Stimulated activated CD8-positive, alpha-beta memory T cell treated with anti-CD3 and anti-CD28 coated beads, Interleukin-4, amount 100 ng/mL, for 24 hours (primary cell): ENCODE measurements around the gene CLN6.
"Not testable (repeated sequence)": the region's sequence is repeated elsewhere in the genome, so short reads cannot be mapped to it uniquely, and the experiment has no call there.

Source experiments
- DNase-seq: peaks from one replicate; pipeline ENCODE4 v3.0.0-alpha.2; 2020; ENCODE audit warnings: low read depth

Gene CLN6

DNA sequence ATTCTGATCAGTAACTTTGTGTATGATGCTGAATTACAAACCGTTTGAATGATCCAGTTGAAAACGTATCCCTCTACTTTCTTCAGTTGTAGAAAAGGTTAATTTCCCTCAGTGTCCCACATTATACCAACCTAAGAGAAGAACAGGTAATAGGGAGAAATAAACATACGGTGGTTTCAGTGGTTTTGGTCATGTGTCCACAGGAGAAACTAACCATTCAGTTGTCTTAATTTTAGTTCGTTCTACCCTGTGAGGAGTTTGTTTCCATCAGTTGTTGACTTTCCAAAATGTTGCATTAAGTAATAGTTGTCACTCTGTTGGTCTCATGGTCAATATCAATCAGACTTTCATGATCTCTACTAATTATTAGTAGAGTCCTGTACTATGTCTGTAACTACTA is 39.5 kb downstream of the CLN6 start:
- no peak for DNase-seq

DNA sequence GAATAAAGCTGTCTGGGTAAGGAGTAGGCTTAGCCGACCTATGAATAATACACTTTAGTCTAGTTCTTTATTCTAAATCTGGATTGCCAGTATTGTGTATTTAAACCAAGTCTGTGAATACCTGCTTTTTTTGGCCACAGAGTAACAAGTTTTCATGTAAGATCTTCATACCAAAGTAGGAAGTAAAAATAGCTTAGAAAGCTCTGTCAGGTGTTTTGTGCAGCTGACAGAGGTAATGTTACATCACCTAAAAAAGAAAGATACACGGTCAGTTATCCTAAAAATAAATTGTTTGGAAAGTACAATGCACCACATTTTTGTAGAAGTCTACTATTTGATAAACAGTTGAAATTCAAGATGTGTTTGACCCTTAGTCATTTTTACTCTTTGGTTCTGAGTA is 40.9 kb downstream of the CLN6 start:
- no peak for DNase-seq

DNA sequence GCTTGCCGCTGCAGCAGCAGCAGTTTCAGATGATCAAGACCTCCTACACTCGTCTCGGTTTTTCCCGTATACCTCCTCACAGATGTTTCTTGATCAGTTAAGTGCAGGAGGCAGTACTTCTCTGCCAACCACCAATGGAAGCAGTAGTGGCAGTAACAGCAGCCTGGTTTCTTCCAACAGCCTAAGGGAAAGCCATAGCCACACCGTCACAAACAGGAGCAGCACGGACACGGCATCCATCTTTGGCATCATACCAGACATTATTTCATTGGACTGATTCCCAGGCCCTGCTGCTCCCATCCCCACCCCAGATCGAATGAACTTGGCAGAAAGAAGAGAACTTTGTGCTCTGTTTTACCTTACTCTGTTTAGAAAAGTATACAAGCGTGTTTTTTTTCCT is 42.0 kb downstream of the CLN6 start:
- DNase-seq, result no peak

DNA sequence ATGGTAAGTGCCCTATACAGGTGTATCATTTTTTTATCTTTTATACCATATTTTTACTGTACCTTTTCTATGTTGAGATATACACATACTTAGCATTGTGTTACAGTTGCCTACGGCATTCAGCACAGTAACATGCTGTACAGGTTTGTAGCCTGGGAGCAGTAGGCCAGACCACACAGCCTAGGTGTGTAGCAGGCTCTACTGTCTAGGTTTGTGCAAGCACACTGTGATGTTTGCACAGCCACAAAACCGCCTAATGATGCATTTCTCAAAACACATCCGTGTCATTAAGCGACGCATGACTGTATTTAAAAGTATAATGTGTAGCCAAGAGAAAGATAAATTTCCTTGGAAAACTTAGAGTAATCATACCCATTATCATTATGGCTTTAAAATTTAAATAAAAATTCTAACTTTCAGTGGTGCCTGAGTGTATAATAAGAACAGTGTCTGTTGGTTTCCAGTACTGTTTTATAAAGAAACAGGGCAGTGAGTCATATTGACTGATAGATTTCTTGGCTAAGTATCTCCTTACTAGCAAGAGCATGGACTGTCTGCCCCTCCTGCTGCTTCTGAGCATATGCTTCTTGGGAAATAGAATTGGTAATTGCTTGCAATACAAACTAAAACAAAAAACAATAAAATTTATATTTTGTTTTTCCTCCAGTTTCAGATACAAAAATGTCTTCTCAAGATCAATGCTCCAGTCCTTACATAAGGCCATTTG is 42.7 kb downstream of the CLN6 start:
- DNase-seq, result no peak

DNA sequence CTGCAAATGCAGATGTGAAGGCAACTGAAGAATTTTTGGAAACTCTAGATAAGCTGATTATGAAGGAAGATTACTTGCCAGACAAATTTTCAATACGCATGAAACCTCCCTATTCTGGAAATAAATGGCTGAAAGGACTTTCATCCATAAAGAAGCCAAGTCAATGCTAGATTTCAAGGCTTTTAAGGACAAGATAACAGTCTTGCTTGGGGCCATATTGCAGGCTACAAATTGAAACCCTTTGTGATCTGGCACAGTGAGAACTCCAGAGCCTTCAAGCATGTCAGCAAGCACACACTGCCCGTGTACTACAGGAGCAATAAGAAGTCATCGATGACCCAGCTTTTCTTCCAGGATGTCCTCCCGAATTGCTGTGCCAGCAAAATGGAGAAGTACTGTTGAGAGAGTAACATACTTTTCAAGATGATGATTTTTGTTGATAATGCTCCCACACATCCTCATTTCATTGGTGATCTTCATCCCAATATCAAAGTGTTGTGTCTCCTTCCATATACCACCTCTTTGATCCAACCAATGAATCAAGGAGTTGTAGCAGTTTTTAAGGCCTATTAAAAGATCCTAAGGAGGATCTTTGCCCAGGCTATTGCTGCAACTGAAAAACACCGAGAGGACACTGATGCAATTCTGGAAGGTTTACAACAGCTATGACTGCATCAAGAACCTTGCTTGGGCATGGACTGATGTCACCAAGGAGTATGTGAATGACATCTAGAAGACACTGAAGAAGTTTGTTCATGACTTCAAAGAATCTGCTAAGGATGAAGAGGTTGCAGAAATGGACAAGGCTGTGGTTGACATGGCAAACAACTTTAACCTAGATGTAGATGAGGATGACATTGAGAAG is 44.7 kb downstream of the CLN6 start:
- DNase-seq, result no peak

DNA sequence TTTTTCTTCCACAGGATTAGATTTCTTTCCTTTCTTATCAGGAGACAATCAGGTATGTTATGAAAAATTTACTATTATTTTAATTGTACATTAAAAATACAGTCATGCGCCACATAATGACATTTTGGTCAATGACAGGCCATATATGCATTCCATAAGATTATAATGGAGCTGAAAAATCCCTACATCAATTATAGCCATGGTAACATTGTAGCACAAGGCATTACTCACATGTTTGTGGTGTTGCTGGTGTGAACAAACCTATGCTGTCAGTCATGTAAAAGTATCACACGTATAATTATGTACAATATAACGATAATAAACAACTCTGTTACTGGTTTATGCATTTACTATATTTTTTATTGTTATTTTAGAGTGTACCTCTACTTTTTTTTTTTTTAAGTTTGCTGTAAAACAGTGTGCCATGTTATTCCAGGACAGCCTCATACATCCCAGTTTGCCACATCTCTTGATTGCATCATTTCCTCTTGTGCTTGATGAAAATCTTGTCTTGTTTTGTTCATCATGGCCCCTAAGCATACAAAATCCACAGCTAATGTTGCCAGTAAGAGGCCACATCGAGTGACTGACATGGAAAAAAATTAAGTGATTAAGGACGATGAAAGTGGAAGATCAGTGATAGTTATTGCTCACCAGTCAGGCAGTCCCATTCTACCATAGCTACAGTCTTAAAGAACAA is 45.8 kb downstream of the CLN6 start:
- no peak for DNase-seq

DNA sequence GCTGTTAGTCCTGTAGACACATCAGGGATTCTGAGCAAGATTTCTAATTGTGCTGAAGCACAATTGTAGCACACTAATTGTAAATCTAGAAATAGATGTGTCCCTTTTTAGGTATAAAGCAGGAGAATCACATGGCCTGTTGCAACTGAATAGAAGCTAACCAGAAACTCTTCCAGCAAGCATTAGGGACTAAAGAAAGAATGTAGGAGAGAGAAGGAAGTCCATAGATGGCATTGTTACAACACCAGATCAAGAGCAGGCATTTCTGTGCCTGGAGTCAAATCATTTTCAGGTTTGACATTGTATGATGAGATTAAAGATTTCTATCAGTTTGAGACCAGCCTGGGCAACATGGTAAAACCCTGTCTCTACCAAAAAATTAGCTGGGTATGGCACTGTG is 51.8 kb downstream of the CLN6 start:
- DNase-seq, result no peak

- no peak for DNase-seq
Observed at GRCh38 chr15:68176601-68177000, 52.9 kb downstream of the CLN6 start.

- DNase-seq, result no peak
Observed at GRCh38 chr15:68175526-68175925, 54.0 kb downstream of the CLN6 start.

DNA sequence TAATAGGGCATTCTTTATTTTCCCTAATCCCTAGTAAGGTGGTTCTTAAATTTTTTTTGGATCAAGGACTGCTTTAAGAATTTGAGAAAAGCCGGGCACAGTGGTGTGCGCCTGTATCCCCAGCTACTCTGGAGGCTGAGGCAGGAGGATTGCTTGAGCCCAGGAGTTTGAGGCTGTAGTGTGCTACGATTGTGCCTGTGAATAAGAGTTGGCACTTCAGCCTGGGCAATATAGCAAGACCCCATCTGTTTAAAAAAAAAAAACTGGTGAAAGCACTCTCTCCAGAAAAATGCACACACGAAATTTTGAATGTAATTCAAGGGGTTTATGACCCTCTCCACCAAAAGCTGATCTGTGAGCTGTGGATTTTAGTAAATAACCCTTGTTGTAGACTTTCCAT is 56.4 kb downstream of the CLN6 start:
- DNase-seq, result no peak

- DNase-seq, result not testable (repeated sequence)
Observed at GRCh38 chr15:68172037-68172436, 57.5 kb downstream of the CLN6 start.

GRCh38 chr15:68166847-68167246 is 62.7 kb downstream of the CLN6 start:
- no peak for DNase-seq

DNA sequence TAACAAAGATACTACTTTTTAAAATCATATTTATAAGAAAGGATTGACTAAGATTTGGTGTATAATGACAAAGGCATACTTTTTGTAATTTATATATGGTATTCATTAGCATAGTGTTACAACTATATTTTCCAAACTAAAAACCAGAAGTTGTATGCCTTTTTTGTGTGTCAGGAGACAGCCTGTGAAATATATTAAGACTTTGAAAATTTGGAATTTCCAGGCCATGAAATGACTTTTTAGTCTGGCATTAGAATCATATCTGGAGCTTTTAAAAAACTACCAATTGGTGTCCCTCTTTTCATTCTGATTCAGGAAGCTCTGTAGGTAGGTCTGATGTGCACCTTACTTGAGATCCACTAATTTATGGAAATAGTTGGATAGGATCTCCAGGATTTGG is 66.3 kb downstream of the CLN6 start:
- DNase-seq, result no peak

- no peak for DNase-seq
Observed at GRCh38 chr15:68158046-68158628, 71.4 kb downstream of the CLN6 start.

DNA sequence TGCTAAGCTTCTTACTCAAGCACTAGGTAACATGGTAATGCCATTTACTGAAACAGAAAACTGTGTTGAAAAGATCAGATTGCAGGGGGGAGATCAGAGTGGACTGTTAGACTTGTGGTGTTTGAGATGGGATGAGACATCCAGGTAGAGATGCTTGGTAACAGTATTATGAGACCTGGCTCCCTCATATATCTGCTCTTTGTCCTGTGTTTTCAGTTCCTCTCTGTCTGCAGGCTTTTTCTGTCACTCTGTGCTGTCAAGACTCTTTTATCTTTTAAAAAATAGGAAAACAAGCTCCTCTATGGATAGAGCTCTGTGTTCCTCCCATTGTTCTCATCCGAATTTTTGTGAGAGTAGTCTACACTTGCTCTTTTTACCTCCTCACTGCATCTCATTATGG is 72.5 kb downstream of the CLN6 start:
- no peak for DNase-seq
